Measurements from ENCODE around the gene SYP.
"Not testable (repeated sequence)": the region's sequence is repeated elsewhere in the genome, so short reads cannot be mapped to it uniquely, and the experiment has no call there.

The SYP gene

DNA sequence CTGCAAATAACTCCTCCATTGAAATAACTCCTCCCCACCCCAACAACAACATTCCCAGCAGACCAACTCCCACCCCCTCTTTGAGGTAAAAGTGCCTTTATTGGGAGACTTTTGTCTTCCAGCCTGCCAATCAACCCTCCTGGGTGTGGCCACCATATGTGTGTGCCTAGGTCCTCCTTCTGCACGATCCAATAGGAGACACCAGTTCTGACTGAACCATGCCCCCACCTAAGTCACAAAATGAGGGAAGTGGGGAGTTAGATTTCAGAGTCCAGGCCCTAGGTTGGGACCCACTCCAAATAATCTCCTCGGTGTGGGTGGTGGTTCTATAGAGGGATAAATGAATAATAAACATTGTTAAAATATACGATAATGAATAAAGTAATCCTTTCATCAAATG, 25.3 kb downstream of the SYP start:
- H3K4me2 ChIP-seq (ENCODE audit: low read depth, low read length, poor library complexity, severe bottlenecking): no peak overlapping the region
- no peaks in the 10 kb centered on the region for H3K36me3 ChIP-seq (ENCODE audit: low read length)
- TF ChIP-seq, protein P1, sequence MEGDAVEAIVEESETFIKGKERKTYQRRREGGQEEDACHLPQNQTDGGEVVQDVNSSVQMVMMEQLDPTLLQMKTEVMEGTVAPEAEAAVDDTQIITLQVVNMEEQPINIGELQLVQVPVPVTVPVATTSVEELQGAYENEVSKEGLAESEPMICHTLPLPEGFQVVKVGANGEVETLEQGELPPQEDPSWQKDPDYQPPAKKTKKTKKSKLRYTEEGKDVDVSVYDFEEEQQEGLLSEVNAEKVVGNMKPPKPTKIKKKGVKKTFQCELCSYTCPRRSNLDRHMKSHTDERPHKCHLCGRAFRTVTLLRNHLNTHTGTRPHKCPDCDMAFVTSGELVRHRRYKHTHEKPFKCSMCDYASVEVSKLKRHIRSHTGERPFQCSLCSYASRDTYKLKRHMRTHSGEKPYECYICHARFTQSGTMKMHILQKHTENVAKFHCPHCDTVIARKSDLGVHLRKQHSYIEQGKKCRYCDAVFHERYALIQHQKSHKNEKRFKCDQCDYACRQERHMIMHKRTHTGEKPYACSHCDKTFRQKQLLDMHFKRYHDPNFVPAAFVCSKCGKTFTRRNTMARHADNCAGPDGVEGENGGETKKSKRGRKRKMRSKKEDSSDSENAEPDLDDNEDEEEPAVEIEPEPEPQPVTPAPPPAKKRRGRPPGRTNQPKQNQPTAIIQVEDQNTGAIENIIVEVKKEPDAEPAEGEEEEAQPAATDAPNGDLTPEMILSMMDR (IDR thresholded peaks at IDR 0.05; ENCODE audit: insufficient read depth, low read length, poor library complexity, severe bottlenecking): no peak
- TF ChIP-seq EZH2phosphoT487 (conservative IDR thresholded peaks at IDR 0.05; ENCODE audit: low read length): no peak
- H2AFZ ChIP-seq (ENCODE audit: low read depth, low read length, severe bottlenecking): no peak overlapping the region
- 0 out of 2 replicates have a peak, but pooled peaks cover 3% of the 10 kb centered on the region for H4K20me1 ChIP-seq (ENCODE audit: low read depth, low read length)
- H3K4me3 ChIP-seq (ENCODE audit: insufficient read depth, low read length, poor library complexity, severe bottlenecking): no peak overlapping the region
- H3K9ac ChIP-seq (ENCODE audit: low read length): no peak overlapping the region
- no peaks in the 10 kb centered on the region for H3K9me3 ChIP-seq (ENCODE audit: insufficient read depth, low read length)
- peaks cover 9% of the 10 kb centered on the region; the same call in 1 of the 2 replicates for H3K79me2 ChIP-seq (ENCODE audit: insufficient read depth, low read length)
- H3K27ac ChIP-seq (ENCODE audit: low read depth, low read length): no peak overlapping the region
- H3K27me3 ChIP-seq (ENCODE audit: low read length): no peaks in the 10 kb centered on the region
- no peaks in the 10 kb centered on the region for H3K9me2 ChIP-seq (replicated peaks; ENCODE audit: insufficient read depth, low read length)
- 0 out of 2 replicates have a peak, but pooled peaks cover 3% of the 10 kb centered on the region for H3F3A ChIP-seq (ENCODE audit: insufficient read depth)

- not testable (repeated sequence) for H3K9me2 ChIP-seq (replicated peaks; ENCODE audit: insufficient read depth, low read length); H3K27me3 ChIP-seq (ENCODE audit: low read length); H3K9me3 ChIP-seq (ENCODE audit: insufficient read depth, low read length); H3K79me2 ChIP-seq (ENCODE audit: insufficient read depth, low read length); H2AFZ ChIP-seq (ENCODE audit: low read depth, low read length, severe bottlenecking); H3K4me3 ChIP-seq (ENCODE audit: insufficient read depth, low read length, poor library complexity, severe bottlenecking); H3K27ac ChIP-seq (ENCODE audit: low read depth, low read length); H4K20me1 ChIP-seq (ENCODE audit: low read depth, low read length); H3K9ac ChIP-seq (ENCODE audit: low read length); H3K36me3 ChIP-seq (ENCODE audit: low read length); H3F3A ChIP-seq (ENCODE audit: insufficient read depth)
- peak overlapping the region; percentile 82 for H3K4me2 ChIP-seq (ENCODE audit: low read depth, low read length, poor library complexity, severe bottlenecking)
Observed at GRCh38 chrX:49173544-49173943, 26.4 kb downstream of the SYP start.

DNA sequence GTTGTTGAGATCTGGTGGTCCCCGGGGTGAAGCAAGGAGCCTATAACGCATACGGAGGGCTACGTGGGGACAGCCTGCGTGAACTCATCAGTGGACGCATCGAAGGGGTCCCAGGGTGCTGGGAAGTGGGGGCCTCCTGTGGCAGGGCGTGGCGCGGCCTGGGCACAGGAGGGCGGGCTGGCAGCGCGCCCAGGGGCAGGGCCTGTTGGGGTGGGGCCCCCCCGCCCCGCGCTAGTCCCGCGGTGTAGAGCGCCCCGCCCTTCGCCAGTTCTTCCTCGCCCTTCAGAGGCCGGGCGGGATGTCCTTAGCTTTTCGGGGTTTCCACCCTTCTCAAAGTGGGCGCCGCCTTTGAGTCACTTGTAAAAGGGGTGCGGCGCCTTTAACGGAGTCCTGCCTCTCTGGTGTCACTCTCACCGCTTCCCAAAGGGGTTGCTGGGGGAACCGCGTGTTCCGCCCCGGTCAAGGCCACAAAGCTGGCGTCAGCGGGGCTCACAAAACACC, 27.7 kb downstream of the SYP start:
- TF ChIP-seq, protein P1 (IDR thresholded peaks at IDR 0.05; ENCODE audit: insufficient read depth, low read length, poor library complexity, severe bottlenecking): no peak
- no peak for TF ChIP-seq EZH2phosphoT487 (conservative IDR thresholded peaks at IDR 0.05; ENCODE audit: low read length)
- peak overlapping the region; percentile 84 for H3K27ac ChIP-seq (ENCODE audit: low read depth, low read length)

GRCh38 chrX:49171752-49172279, 28.2 kb downstream of the SYP start, which contains the start of gene PLP2:
TSS of gene PLP2 (plus strand) at chrX:49171898. CDS start at chrX:49172001, 103 bp downstream.
- no peaks in the 10 kb centered on the region for H3K27me3 ChIP-seq (ENCODE audit: low read length)
- no peaks in the 10 kb centered on the region for H3K36me3 ChIP-seq (ENCODE audit: low read length)
- H3K79me2 ChIP-seq (ENCODE audit: insufficient read depth, low read length): peaks cover 9% of the 10 kb centered on the region; the same call in 1 of the 2 replicates
- H2AFZ ChIP-seq (ENCODE audit: low read depth, low read length, severe bottlenecking): peak within 1 kb of the TSS; percentile 14
- peaks cover 18% of the 10 kb centered on the region for H3F3A ChIP-seq (ENCODE audit: insufficient read depth)
- peak within 1 kb of the TSS; percentile 85 for H3K4me3 ChIP-seq (ENCODE audit: insufficient read depth, low read length, poor library complexity, severe bottlenecking)
- 0 out of 2 replicates have a peak, but pooled peaks cover 3% of the 10 kb centered on the region for H4K20me1 ChIP-seq (ENCODE audit: low read depth, low read length)
- H3K9me3 ChIP-seq (ENCODE audit: insufficient read depth, low read length): no peaks in the 10 kb centered on the region
- H3K4me2 ChIP-seq (ENCODE audit: low read depth, low read length, poor library complexity, severe bottlenecking): peak within 1 kb of the TSS; percentile 82
- H3K9ac ChIP-seq (ENCODE audit: low read length): peak within 1 kb of the TSS; percentile 93
- peak within 1 kb of the TSS; percentile 84 for H3K27ac ChIP-seq (ENCODE audit: low read depth, low read length)
- TF ChIP-seq, protein P1 (IDR thresholded peaks at IDR 0.05; ENCODE audit: insufficient read depth, low read length, poor library complexity, severe bottlenecking): no peak
- TF ChIP-seq EZH2phosphoT487 (conservative IDR thresholded peaks at IDR 0.05; ENCODE audit: low read length): no peak
- H3K9me2 ChIP-seq (replicated peaks; ENCODE audit: insufficient read depth, low read length): no peaks in the 10 kb centered on the region

More for the DNA sequence above, 27.7 kb downstream of the SYP start:
- Histone ChIP-seq H3K9me2 (replicated peaks; ENCODE audit: insufficient read depth, low read length) (no peaks in the 10 kb centered on the region), H3F3A (ENCODE audit: insufficient read depth) (peaks cover 13% of the 10 kb centered on the region), H2AFZ (ENCODE audit: low read depth, low read length, severe bottlenecking) (no peak overlapping the region), H3K79me2 (ENCODE audit: insufficient read depth, low read length) (peaks cover 9% of the 10 kb centered on the region; the same call in 1 of the 2 replicates), H3K4me3 (ENCODE audit: insufficient read depth, low read length, poor library complexity, severe bottlenecking) (peak overlapping the region; percentile 85), H3K4me2 (ENCODE audit: low read depth, low read length, poor library complexity, severe bottlenecking) (peak overlapping the region; percentile 82), H3K9ac (ENCODE audit: low read length) (peak overlapping the region; percentile 93), H3K36me3 (ENCODE audit: low read length) (no peaks in the 10 kb centered on the region), H3K9me3 (ENCODE audit: insufficient read depth, low read length) (no peaks in the 10 kb centered on the region), H4K20me1 (ENCODE audit: low read depth, low read length) (0 out of 2 replicates have a peak, but pooled peaks cover 3% of the 10 kb centered on the region), H3K27me3 (ENCODE audit: low read length) (no peaks in the 10 kb centered on the region)

Data from SU-DHL-6 (cell line).